Testis (tissue), 3 donors: ENCODE results near the gene GPATCH2. TPM values are rescaled to one million over a fixed set of nuclear protein-coding genes. Genes with fewer than 3 reads are reported as not detected.

Experiments
- DNase-seq: peaks from one replicate; pipeline ENCODE4 v3.0.0-alpha.2; 2019
- H3K27ac ChIP-seq, 2 donors: fragments of 200-600 bp; sonication (generic); one replicate each; pipeline ENCODE4 v1.5.1; 2019
- H3K27me3 ChIP-seq: fragments of 200-600 bp; sonication (generic); one replicate; pipeline ENCODE4 v1.5.1; 2019
- H3K36me3 ChIP-seq: fragments of 200-600 bp; sonication (generic); one replicate; pipeline ENCODE4 v1.5.1; 2017; ENCODE audit warnings: low read depth; ENCODE audit errors: missing control alignments
- H3K4me1 ChIP-seq: fragments of 200-600 bp; sonication (generic); one replicate; pipeline ENCODE4 v1.5.1; 2019
- H3K4me3 ChIP-seq, 2 donors: fragments of 200-600 bp; sonication (generic); one replicate each; pipeline ENCODE4 v1.5.1; 2017 to 2019
- H3K9me3 ChIP-seq: fragments of 200-600 bp; sonication (generic); one replicate; pipeline ENCODE4 v1.5.1; 2017
- CTCF ChIP-seq, 3 experiments: fragments of 450-650 bp in 2 of 3; fragments of 200-600 bp in 1 of 3; sonication (generic) in 1 of 3; IDR thresholded peaks; one replicate each; pipeline ENCODE4 v1.5.1; 2016 to 2019; ENCODE audit warnings: antibody characterized with exemption in 3 of 3, mild to moderate bottlenecking in 2 of 3, moderate library complexity in 1 of 3
- POLR2A ChIP-seq: fragments of 450-650 bp; IDR thresholded peaks from one replicate; pipeline ENCODE4 v1.6.1; 2017; ENCODE audit warnings: antibody characterized with exemption, mild to moderate bottlenecking, moderate library complexity
- WGBS, 2 donors: methylation state at CpG; one replicate each; pipeline ENCODE4 v1.1.5; 2018; 5-methylcytosine and 5-hydroxymethylcytosine counted together
- intact Hi-C: fragments of 100-400 bp; cut with DNase I; formaldehyde crosslinking; loops from one replicate; pipeline ENCODE4 v1.15.1; 2023; ENCODE audit warnings: low total_unique reads
- polyA plus RNA-seq: library from polyadenylated mRNA; stranded (reverse); fragments of 350-450 nt; fragmentation: Illumina TruSeq; extraction: RNeasy Lipid Tissue Mini Kit (QIAGEN cat#74804); gene quantifications from one replicate; pipeline ENCODE4 v1.2.3, GENCODE V29; 2014; ENCODE audit warnings: low read depth, low replicate concordance; ENCODE audit not compliant: insufficient read depth
- total RNA-seq, 2 donors: library from RNA; depleted of rRNA; stranded (reverse); fragments of >200 nt; gene quantifications; one replicate each; pipeline ENCODE4 v1.2.3, GENCODE V29; 2016

Gene GPATCH2
- total and polyA plus RNA-seq, 3 donors from 2014 or later: 14.1 to 31.0 (median 20.6) TPM

GRCh38 chr1:217435204-217435603, 195.7 kb downstream of the GPATCH2 start:
- Histone ChIP-seq H3K27me3 (no peaks in the 10 kb centered on the region), H3K4me1 (no peaks in the 10 kb centered on the region), H3K9me3 (no peaks in the 10 kb centered on the region), H3K4me3 (no peak overlapping the region), H3K36me3 (no peaks in the 10 kb centered on the region), H3K27ac (no peak overlapping the region)
- DNase-seq: no peak
- no peak for TF ChIP-seq CTCF (IDR thresholded peaks at IDR 0.05)
- TF ChIP-seq POLR2A: no peak
- intact Hi-C loops: no loop called here
- 72 to 75% methylated on average over 4 of the region's 4 CpGs for WGBS, 2 donors

GRCh38 chr1:217433664-217434063, 197.2 kb downstream of the GPATCH2 start:
- TF ChIP-seq CTCF (IDR thresholded peaks at IDR 0.05): no peak
- TF ChIP-seq POLR2A: no peak
- intact Hi-C loops: no loop called here
- H3K4me3 ChIP-seq: no peak overlapping the region
- 95 to 96% methylated on average over 4 of the region's 4 CpGs for WGBS, 2 donors
- DNase-seq: no peak
- no peaks in the 10 kb centered on the region for H3K9me3 ChIP-seq
- no peaks in the 10 kb centered on the region for H3K36me3 ChIP-seq
- no peaks in the 10 kb centered on the region for H3K4me1 ChIP-seq
- no peaks in the 10 kb centered on the region for H3K27me3 ChIP-seq
- no peak overlapping the region for H3K27ac ChIP-seq

- TF ChIP-seq POLR2A: no peak
- Histone ChIP-seq H3K4me1 (no peaks in the 10 kb centered on the region), H3K27me3 (no peaks in the 10 kb centered on the region), H3K4me3 (no peak overlapping the region), H3K27ac (no peak overlapping the region), H3K9me3 (no peaks in the 10 kb centered on the region), H3K36me3 (no peaks in the 10 kb centered on the region)
- intact Hi-C loops: no loop called here
- no peak for DNase-seq
Measured at GRCh38 chr1:217432339-217432738, 198.6 kb downstream of the GPATCH2 start.

- H3K27me3 ChIP-seq: no peaks in the 10 kb centered on the region
- 58 to 98% methylated on average over 2 of the region's 2 CpGs for WGBS, 2 donors
- no peak overlapping the region for H3K27ac ChIP-seq
- no peak for DNase-seq
- no peak overlapping the region for H3K4me3 ChIP-seq
- no peaks in the 10 kb centered on the region for H3K4me1 ChIP-seq
- no peaks in the 10 kb centered on the region for H3K9me3 ChIP-seq
- TF ChIP-seq POLR2A: no peak
- no peak for TF ChIP-seq CTCF (IDR thresholded peaks at IDR 0.05)
- H3K36me3 ChIP-seq: no peaks in the 10 kb centered on the region
- intact Hi-C loops: no loop called here
Measured at GRCh38 chr1:217431395-217431794, 199.5 kb downstream of the GPATCH2 start.

GRCh38 chr1:217425422-217425821, 205.5 kb downstream of the GPATCH2 start:
- no peaks in the 10 kb centered on the region for H3K36me3 ChIP-seq
- no peaks in the 10 kb centered on the region for H3K9me3 ChIP-seq
- DNase-seq: no peak
- no peaks in the 10 kb centered on the region for H3K4me1 ChIP-seq
- H3K27me3 ChIP-seq: no peaks in the 10 kb centered on the region
- H3K4me3 ChIP-seq: no peak overlapping the region
- H3K27ac ChIP-seq: no peak overlapping the region
- TF ChIP-seq POLR2A (no peak), CTCF (IDR thresholded peaks at IDR 0.05) (no peak)
- intact Hi-C loops: no loop called here
- WGBS, 2 donors: 46 to 48% methylated on average over 5 of the region's 5 CpGs
